Mesothelial cell of epicardium (in vitro differentiated cells): ENCODE results near the gene LZTR1. TPM values are rescaled to one million over a fixed set of nuclear protein-coding genes. Genes with fewer than 3 reads are reported as not detected.

Source experiments
- DNase-seq, 2 experiments: peaks; one replicate each; pipeline ENCODE4 v3.0.0; 2021; ENCODE audit warnings: low spot score in 2 of 2; ENCODE audit not compliant: unreplicated experiment in 2 of 2
- H3K27ac Mint-ChIP-seq: 2 replicates; pipeline ENCODE4 v1.8.0; 2021; ENCODE audit warnings: mixed read lengths
- H3K27me3 Mint-ChIP-seq: 2 replicates; pipeline ENCODE4 v1.8.0; 2021; ENCODE audit warnings: low read depth, mixed read lengths
- H3K36me3 Mint-ChIP-seq: 2 replicates; pipeline ENCODE4 v1.8.0; 2021; ENCODE audit warnings: mixed read lengths
- H3K4me1 Mint-ChIP-seq: 2 replicates; pipeline ENCODE4 v1.8.0; 2021; ENCODE audit warnings: mixed read lengths
- H3K4me3 Mint-ChIP-seq: 2 replicates; pipeline ENCODE4 v1.8.0; 2021; ENCODE audit warnings: mild to moderate bottlenecking, moderate library complexity, mixed read lengths
- H3K9me3 Mint-ChIP-seq: 2 replicates; pipeline ENCODE4 v1.8.0; 2021; ENCODE audit warnings: mixed read lengths
- total RNA-seq: library from RNA; stranded (reverse); gene quantifications from 3 replicates; pipeline ENCODE4 v1.2.1, GENCODE V29; 2021
- TF ChIP-seq, protein P1 (sequence below): fragments of 200-600 bp; sonication (generic); IDR thresholded peaks from one replicate; pipeline ENCODE4 v1.5.0; 2021; ENCODE audit warnings: antibody characterized with exemption; ENCODE audit not compliant: unreplicated experiment

The LZTR1 gene
- total RNA-seq, 1 donor from 2014 or later = 97.3 TPM

DNA sequence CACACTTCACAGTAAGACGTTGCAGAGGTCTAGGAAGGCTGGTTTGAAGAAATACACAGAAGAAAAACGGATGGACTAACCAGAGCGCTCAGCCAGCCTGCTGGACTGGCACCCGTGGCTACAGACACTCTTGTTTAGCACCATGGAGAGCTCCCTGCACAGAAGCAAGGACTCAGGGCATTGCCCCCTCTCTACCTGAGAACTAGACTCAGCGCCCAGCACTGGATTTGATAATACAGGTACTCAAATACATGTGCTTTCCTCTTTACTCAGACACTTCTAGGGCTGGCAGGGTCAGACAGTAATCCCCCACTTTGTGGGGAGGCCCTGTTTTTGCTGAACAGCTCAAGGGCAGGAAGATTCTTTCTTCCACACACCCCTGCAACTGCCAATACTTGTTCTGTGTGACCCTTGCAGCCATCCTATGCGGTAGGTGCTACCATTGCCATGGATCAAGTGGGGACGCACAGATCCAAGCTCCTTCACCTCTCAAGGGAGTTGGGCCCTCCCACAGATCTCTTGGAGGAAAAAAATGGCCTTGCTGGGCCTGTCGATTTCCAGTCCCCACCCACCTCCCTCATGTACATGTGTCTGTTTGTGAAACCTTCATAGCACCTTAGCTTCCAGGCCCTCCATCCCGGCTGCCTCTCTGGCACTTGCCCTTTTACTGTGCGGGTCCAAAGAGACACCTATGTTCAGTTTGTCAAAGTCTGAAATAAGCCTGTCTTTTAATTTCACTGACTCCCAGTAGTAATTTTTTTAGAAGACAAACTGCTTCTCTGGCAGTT is 27.7 kb downstream of the LZTR1 start:
- no peaks in the 10 kb centered on the region for H3K36me3 Mint-ChIP-seq
- TF ChIP-seq, protein P1, sequence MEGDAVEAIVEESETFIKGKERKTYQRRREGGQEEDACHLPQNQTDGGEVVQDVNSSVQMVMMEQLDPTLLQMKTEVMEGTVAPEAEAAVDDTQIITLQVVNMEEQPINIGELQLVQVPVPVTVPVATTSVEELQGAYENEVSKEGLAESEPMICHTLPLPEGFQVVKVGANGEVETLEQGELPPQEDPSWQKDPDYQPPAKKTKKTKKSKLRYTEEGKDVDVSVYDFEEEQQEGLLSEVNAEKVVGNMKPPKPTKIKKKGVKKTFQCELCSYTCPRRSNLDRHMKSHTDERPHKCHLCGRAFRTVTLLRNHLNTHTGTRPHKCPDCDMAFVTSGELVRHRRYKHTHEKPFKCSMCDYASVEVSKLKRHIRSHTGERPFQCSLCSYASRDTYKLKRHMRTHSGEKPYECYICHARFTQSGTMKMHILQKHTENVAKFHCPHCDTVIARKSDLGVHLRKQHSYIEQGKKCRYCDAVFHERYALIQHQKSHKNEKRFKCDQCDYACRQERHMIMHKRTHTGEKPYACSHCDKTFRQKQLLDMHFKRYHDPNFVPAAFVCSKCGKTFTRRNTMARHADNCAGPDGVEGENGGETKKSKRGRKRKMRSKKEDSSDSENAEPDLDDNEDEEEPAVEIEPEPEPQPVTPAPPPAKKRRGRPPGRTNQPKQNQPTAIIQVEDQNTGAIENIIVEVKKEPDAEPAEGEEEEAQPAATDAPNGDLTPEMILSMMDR = no peak
- peaks cover 16% of the 10 kb centered on the region for H3K4me1 Mint-ChIP-seq
- peak in 1 of 2 experiments; percentile 71 for DNase-seq
- H3K9me3 Mint-ChIP-seq = no peaks in the 10 kb centered on the region
- no peak overlapping the region for H3K4me3 Mint-ChIP-seq
- H3K27me3 Mint-ChIP-seq = no peaks in the 10 kb centered on the region
- H3K27ac Mint-ChIP-seq = no peak overlapping the region

DNA sequence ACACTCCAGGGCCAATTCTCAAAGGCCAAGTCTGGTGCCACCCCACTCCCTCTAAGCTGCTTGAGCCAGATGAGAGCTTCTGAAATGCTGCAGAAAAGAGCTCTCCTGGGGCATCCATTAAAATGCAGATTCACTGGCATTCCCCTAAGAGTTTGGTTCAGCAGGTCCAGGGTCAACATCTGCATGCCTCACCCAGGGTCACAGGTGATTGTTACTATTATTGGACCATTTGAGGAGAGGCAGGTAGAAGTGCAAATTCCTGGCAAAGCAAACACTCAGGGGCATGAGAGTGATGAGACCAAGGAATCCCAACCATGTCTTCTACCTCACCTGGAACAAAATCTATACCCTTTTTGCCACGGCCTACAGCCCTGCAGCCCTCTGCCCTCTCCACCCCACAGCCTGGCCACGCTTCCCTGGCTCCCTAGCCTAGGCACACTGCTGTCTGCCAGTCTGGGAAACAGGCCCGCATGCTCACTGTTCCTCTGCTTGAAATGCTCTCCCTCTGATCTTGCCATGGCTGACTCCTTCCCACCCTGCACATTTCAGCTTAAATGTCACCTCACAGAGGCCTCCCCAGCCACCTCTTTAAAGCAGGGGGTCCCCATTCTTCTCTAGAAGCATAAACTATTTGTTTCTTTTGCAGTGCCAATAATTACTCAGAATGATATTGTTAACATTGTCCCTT is 28.5 kb downstream of the LZTR1 start:
- Mint-ChIP-seq H3K4me1 (peaks cover 24% of the 10 kb centered on the region), H3K36me3 (no peaks in the 10 kb centered on the region), H3K27ac (no peak overlapping the region), H3K9me3 (no peaks in the 10 kb centered on the region), H3K27me3 (no peaks in the 10 kb centered on the region), H3K4me3 (no peak overlapping the region)
- no peak for DNase-seq
- TF ChIP-seq, protein P1 = no peak

DNA sequence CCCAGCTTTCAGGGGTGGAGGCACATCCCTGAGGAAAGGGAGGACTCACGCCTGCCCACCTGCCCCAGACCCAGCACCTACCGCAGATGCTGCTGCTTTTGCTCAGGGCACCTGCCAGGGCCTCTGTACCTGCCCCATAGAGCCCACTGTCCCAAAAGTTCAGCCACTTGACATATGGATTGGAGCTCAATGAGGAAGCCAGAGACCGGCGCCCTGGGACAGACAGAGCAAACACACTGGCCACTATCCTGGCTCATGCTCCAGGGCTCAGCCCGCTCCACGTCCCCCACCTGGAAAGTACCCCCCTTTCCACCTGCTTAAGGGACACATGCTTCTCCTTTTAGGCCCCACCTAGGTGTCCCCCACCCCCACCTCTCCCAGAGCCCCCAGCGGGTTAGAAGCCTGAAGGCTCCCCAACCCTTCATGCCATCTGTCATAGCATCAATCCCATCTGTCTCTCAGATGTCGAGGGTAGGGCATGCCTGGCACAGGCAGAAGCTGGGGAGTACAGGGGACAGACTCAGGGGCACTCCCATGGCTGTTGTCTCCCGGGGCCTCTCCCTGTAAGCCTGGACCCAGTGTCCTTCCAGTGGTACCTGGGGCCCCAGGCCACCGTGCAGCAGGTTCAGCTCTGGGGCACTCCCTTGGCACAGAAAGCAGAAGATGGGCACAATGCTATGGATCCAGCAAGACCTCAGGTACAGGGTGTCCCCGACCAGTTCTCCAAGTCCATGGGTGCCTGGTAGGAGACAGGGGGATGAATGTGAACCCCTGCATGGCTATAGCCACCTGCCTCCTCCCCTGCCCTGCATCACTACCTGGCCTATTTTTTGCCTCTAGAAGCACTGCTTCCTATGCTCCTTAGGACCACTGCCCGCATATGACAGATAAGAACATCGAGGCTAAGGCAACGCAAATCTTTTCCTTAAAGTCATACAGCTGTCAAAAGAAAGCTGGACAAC is 30.6 kb downstream of the LZTR1 start:
- Mint-ChIP-seq H3K27me3 (no peaks in the 10 kb centered on the region), H3K27ac (peak overlapping the region; percentile 60), H3K36me3 (no peaks in the 10 kb centered on the region), H3K4me3 (peak overlapping the region; percentile 76), H3K4me1 (peaks cover 38% of the 10 kb centered on the region), H3K9me3 (no peaks in the 10 kb centered on the region)
- TF ChIP-seq, protein P1 = no peak
- DNase-seq = no peak

DNA sequence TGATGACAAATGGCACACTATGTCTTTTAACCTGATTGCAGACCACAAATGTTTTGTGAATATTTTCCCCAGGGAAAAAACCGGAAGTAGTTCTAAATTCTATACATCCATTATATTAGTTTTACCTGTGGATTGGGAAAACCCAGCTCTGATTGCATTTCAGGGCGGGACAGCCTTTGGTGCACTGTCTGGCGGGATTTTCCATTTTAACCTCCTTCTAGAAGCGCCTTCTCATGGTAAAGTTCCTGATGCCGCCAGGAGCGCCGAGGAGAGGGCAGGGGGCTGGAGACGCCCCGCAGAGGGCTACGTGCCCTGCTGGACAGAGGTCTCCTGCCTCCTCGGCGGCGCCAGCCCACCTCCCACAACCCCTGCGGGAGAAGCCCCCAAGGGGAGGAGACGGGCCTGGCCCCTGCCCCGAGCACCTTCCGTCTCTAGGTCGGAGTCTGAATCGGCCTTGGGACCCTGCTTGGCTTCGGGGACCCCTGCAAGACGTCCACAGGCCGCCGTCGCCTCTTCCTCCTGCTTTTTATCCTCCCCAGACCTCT is 31.6 kb downstream of the LZTR1 start:
- Mint-ChIP-seq H3K4me1 (peaks cover 38% of the 10 kb centered on the region), H3K36me3 (no peaks in the 10 kb centered on the region), H3K4me3 (peak overlapping the region; percentile 76), H3K27ac (peak overlapping the region; percentile 92), H3K27me3 (no peaks in the 10 kb centered on the region), H3K9me3 (no peaks in the 10 kb centered on the region)
- peak in 1 of 2 experiments; percentile 52 for DNase-seq
- TF ChIP-seq, protein P1 = no peak

DNA sequence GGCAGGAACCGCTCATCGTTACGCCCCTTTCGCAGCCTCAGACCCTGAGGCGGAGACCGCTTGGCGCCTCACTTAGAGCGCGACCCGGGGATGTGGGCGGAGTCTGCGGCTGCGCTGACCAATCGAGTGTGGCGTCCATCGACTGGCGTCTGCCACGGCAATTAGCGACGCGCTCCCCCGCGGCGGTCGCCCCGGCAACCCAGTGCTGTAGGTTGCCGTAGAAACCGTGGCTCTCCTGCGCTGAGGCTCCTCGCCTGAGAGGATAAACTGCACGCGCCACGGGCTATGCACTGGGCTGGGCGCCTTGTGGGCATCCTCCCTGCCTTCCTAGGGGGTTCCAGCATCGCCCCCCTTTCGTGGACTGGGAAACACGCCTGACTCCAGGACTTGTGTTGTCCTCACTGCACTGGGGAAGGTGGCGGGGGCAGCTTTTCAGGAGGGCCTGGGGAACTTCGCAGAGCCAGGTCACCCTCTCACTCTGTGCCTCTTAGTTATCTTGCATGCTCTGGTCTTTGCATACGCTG is 32.2 kb downstream of the LZTR1 start:
- Mint-ChIP-seq H3K27me3 (no peaks in the 10 kb centered on the region), H3K4me3 (peak overlapping the region; percentile 76), H3K9me3 (no peaks in the 10 kb centered on the region), H3K27ac (peak overlapping the region; percentile 92), H3K4me1 (peaks cover 38% of the 10 kb centered on the region), H3K36me3 (no peaks in the 10 kb centered on the region)
- DNase-seq = peak; percentile 89 to 93
- TF ChIP-seq, protein P1 = no peak
